LNCaP clone FGC (cell line): ENCODE measurements around the gene MYRFL.

Source experiments
- DNase-seq: peaks from one replicate; pipeline ENCODE4 v3.0.0-alpha.2; 2011; ENCODE audit warnings: low read depth
- H3K4me3 ChIP-seq: 2 replicates; pipeline ENCODE4 v1.5.1; 2011; ENCODE audit warnings: mild to moderate bottlenecking, low read depth, low read length, control low read depth
- CTCF ChIP-seq: IDR thresholded peaks from 2 replicates; pipeline ENCODE4 v1.5.1; 2012; ENCODE audit warnings: mild to moderate bottlenecking; ENCODE audit not compliant: control insufficient read depth, insufficient read depth; ENCODE audit errors: extremely low read depth

Gene MYRFL

GRCh38 chr12:69868695-69869094 lies 43.7 kb downstream of the MYRFL start:
- no peak overlapping the region for H3K4me3 ChIP-seq
- DNase-seq: no peak
- TF ChIP-seq CTCF: no peak

GRCh38 chr12:69872804-69873203 lies 47.8 kb downstream of the MYRFL start:
- no peak overlapping the region for H3K4me3 ChIP-seq
- DNase-seq: no peak
- no peak for TF ChIP-seq CTCF

GRCh38 chr12:69873429-69873828 lies 48.4 kb downstream of the MYRFL start:
- no peak for DNase-seq
- H3K4me3 ChIP-seq: no peak overlapping the region
- TF ChIP-seq CTCF: no peak

- TF ChIP-seq CTCF: no peak
- H3K4me3 ChIP-seq: no peak overlapping the region
- no peak for DNase-seq
These were observed 49.6 kb downstream of the MYRFL start for GRCh38 chr12:69874606-69875005.

- no peak for TF ChIP-seq CTCF
- no peak for DNase-seq
- H3K4me3 ChIP-seq: no peak overlapping the region
These were observed 50.4 kb downstream of the MYRFL start for GRCh38 chr12:69875416-69875935.

- peak; percentile 90 for TF ChIP-seq CTCF
- no peak overlapping the region for H3K4me3 ChIP-seq
- peak; percentile 30 for DNase-seq
These were observed 54.3 kb downstream of the MYRFL start for GRCh38 chr12:69879007-69879960.
